Gastrocnemius medialis (tissue), 4 donors: Measurements from ENCODE around the gene PLCG2.

Experiments used
- CTCF ChIP-seq, 5 experiments: fragments of 450-650 bp in 3 of 5; fragments of 200-600 bp in 2 of 5; sonication (generic) in 2 of 5; IDR thresholded peaks in 4 of 5; conservative IDR thresholded peaks in 1 of 5; 1 replicate in 4 of 5; 2 replicates in 1 of 5; pipeline ENCODE4 v1.5.1; 2016 to 2019; ENCODE audit warnings: antibody characterized with exemption in 5 of 5, mild to moderate bottlenecking in 3 of 5, moderate library complexity in 3 of 5
- POLR2A ChIP-seq, 2 donors: fragments of 450-650 bp; IDR thresholded peaks; one replicate each; pipeline ENCODE4 v1.6.1; 2017; ENCODE audit warnings: antibody characterized with exemption in 2 of 2, mild to moderate bottlenecking in 2 of 2, moderate library complexity in 2 of 2

- TF ChIP-seq CTCF (IDR thresholded peaks at IDR 0.05 in 4 of 5, conservative IDR thresholded peaks at IDR 0.05 in 1 of 5) (no peak), POLR2A (IDR thresholded peaks at IDR 0.05) (no peak)
These were observed 144.2 kb downstream of the PLCG2 start for GRCh38 chr16:81923296-81923695.
